ENCODE measurements around the gene PCNX2.

The PCNX2 gene

GRCh38 chr1:232950197-232951176, 345.0 kb downstream of the PCNX2 start, which contains the start of gene NTPCR (continued):
- TF ChIP-seq GLIS2 (tag by site-specific recombination; IDR thresholded peaks at IDR 0.05) (peak; percentile 83), ZFP3 (tag by site-specific recombination; IDR thresholded peaks at IDR 0.05; ENCODE audit: low read depth) (no peak), ZNF664 (tag by site-specific recombination; IDR thresholded peaks at IDR 0.05) (no peak), HOXC10 (CRISPR knock-in tag; IDR thresholded peaks at IDR 0.05) (no peak), ZNF121 (tag by site-specific recombination; IDR thresholded peaks at IDR 0.05) (no peak), ZNF580 (tag by site-specific recombination; IDR thresholded peaks at IDR 0.05) (peak; percentile 79; the same call in 1 of the 2 replicates), PRDM4 (tag by site-specific recombination; IDR thresholded peaks at IDR 0.05) (no peak), ZNF366 (tag by site-specific recombination; conservative IDR thresholded peaks at IDR 0.05) (no peak), ZNF629 (tag by site-specific recombination; IDR thresholded peaks at IDR 0.05) (no peak; the same call in none of the 2 replicates), SCRT2 (tag by site-specific recombination; IDR thresholded peaks at IDR 0.05) (no peak), ZNF112 (tag by site-specific recombination; IDR thresholded peaks at IDR 0.05) (no peak), ZNF670 (tag by site-specific recombination; IDR thresholded peaks at IDR 0.05; ENCODE audit: low read depth) (no peak), ZNF335 (tag by site-specific recombination; conservative IDR thresholded peaks at IDR 0.05) (peak; percentile 95), KLF7 (tag by site-specific recombination; IDR thresholded peaks at IDR 0.05; ENCODE audit: borderline replicate concordance) (no peak; the same call in 1 of the 2 replicates), ZNF16 (tag by site-specific recombination; IDR thresholded peaks at IDR 0.05; ENCODE audit: low read depth) (no peak), SP3 (tag by site-specific recombination; IDR thresholded peaks at IDR 0.05) (peak; percentile 96), ZNF449 (tag by site-specific recombination; IDR thresholded peaks at IDR 0.05) (no peak), ZNF596 (tag by site-specific recombination; IDR thresholded peaks at IDR 0.05) (peak; percentile 39), ZNF423 (tag by site-specific recombination; IDR thresholded peaks at IDR 0.05) (no peak), KLF1 (tag by site-specific recombination; IDR thresholded peaks at IDR 0.05) (peak; percentile 75), YY2 (tag by site-specific recombination; IDR thresholded peaks at IDR 0.05) (peak; percentile 66; the same call in 1 of the 2 replicates), ZNF621 (tag by site-specific recombination; IDR thresholded peaks at IDR 0.05) (no peak), BCL11A (tag by site-specific recombination; IDR thresholded peaks at IDR 0.05; ENCODE audit: low read depth) (peak; percentile 95), ZBTB20 (tag by site-specific recombination; IDR thresholded peaks at IDR 0.05) (no peak; the same call in 1 of the 2 replicates), ZNF138 (tag by site-specific recombination; IDR thresholded peaks at IDR 0.05; ENCODE audit: borderline replicate concordance) (no peak), ZNF785 (tag by site-specific recombination; IDR thresholded peaks at IDR 0.05) (no peak), ZNF184 (tag by site-specific recombination; IDR thresholded peaks at IDR 0.05) (0 out of 2 replicates have a peak, but pooled peaks have one; percentile 27), SCRT1 (tag by site-specific recombination; IDR thresholded peaks at IDR 0.05; ENCODE audit: borderline replicate concordance) (no peak), IKZF3 (tag by site-specific recombination; IDR thresholded peaks at IDR 0.05) (0 out of 2 replicates have a peak, but pooled peaks have one; percentile 37), ZSCAN5A (tag by site-specific recombination; IDR thresholded peaks at IDR 0.05) (no peak), ZNF654 (tag by site-specific recombination; IDR thresholded peaks at IDR 0.05; ENCODE audit: low read depth) (no peak), ZSCAN30 (tag by site-specific recombination; IDR thresholded peaks at IDR 0.05) (peak; percentile 67; the same call in 1 of the 2 replicates), ZNF211 (tag by site-specific recombination; IDR thresholded peaks at IDR 0.05; ENCODE audit: low read depth) (no peak), ZNF626 (tag by site-specific recombination; IDR thresholded peaks at IDR 0.05) (no peak), OVOL3 (tag by site-specific recombination; IDR thresholded peaks at IDR 0.05) (no peak)
